ENCODE results near the gene COX4I1.
"Not testable (repeated sequence)": the region's sequence is repeated elsewhere in the genome, so short reads cannot be mapped to it uniquely, and the experiment has no call there.

Gene COX4I1

DNA sequence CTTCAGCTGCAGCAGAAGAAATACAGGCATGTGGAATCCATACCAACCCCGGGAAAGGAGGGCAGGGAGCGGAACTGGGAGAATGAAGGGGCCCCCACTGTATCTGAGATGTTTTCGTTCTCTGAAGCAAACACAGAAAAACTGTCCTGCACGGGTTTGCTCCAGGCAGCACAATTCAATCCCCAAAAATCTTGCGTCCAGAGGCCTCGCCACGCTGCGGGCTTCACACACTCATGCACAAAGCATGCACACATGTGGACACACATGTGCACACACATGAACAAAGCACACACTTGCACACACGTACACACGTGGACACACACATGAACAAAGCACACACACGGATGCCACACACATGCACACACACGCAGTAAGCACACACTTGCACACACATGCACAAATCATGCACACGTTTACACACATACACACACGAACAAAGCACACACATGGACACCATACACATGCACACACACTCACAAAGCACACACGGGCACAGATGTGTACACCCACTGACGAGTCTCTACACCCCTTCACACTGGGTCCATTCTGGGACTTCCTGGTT is 27.3 kb downstream of the COX4I1 start:
- DNase-seq: no peak

DNA sequence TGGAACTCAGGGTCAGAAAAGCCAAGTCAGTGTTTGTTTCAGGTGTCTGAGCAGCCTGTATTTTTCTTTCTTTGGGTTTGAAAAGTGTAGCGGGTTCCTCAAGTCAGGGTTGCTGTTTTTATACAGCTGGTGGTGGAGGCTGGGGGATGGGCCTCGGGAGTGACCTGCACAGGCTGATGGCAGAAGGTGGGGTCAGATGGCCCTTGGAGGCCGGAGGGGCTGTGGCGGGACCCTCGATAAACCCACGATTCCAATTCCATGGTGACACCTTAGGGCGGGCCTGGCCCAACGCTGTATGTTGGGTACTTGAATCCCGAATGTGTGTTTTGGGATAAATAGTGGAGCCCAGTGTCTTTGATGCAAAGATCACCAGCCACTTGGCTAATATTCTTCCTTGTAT is 28.7 kb downstream of the COX4I1 start:
- DNase-seq: no peak

- no peak for DNase-seq
Measured at GRCh38 chr16:85829171-85829719, 29.8 kb downstream of the COX4I1 start.

DNA sequence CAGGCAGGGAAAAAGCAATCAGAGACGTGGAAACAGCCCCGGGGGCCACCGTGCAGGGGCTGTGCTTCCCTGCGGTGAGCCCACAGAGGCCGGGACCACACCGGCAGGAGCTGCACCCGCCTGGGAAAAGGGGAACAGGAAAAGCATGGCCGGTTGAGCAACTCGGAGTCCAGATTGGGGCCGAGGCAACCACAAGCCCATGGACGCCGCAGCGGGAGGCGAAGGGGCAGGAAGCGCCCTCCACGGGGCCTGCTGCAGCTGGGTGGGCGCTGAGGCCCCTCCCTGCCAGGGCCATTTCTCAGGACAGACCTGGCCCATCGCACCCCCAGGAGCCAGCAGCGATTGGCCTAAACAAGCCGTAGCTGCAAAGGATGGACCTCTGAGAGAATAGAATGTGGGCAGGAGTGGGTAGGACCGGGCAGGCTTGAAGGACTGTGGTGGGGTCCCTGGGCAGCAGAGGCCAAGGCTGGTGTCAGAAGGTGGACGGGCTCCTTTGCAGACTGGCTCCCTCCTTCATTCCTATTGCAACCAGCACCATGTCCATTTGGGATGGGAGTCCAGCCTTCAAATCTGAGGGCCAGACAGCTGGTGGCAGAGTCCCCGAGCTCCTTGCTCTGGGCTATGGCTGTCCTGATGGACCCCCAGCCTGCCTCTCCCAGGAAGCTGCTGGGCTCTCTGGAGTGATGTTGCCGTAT is 30.4 kb downstream of the COX4I1 start:
- DNase-seq: no peak

DNA sequence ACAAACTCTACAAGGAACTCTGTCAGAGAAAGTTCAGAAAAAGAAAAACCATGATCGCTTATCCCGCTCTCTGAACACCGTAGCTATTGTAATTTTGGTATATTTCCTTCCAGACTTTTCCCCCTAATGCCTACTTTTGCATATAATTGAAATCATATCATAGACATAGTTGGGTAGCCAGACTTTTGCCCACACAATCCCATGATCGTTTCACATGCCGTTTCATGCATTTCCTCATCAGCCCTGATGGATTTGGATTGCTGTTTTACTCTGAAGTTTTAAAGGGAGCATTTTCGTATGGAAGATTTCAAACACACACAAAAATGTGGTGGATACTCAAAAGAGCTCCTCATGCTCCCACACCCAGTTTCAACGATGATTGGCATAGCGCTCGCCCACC is 31.3 kb downstream of the COX4I1 start:
- no peak for DNase-seq

GRCh38 chr16:85832570-85833218 is 33.2 kb downstream of the COX4I1 start:
- DNase-seq: no peak

DNA sequence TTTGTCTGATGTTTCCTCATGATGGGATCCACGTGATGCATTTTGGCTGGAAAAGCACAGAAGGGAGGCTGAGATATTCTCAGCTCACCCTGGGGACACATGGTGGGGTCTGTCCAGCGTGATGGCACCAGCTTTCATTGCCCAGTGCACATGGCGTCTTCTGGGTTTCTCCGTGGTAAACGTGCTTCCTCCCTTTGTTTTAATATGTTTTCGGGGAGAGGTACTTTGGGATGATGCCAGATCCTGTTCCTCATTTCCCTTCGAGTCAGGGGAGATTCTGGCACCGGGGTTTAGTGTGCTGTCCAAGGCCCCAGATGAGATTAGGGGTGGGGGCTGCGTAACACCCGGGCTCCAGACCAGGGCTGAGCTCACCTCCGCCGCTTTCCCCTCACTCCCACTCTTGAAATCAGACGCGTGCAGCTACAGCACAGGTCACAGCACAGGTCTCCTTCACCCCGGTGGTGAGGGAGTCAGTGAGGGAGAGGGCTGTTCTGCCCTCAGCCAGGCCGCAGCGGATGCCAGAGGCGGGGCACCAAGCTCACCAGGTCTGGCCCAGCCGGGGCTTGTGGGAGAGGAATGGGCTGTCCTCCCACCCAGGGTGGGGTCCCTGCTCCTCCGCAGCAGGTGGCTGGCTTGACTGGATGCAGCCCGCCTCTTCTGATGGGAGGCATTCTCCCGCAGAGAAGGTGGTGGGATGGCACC is 33.9 kb downstream of the COX4I1 start:
- DNase-seq: no peak

DNA sequence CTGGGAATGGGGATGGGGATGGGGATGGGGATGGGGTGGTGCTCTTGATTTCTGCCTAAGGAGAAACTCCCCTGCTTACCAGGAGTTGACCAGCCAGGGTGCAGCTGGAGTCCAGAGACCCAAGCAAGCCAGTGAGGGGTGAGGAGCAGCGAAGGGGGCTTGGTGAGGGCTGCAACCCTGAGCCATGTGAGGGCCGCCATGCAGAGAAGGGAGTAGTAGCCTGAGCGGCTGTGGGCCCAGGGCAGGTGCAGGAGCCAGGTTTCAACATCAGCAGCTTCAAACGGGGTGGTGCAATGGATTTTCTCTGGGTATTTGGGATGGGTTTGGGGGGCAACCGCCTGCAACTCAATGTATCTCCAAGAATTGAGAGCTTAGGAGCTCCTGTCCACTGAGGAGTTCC is 35.2 kb downstream of the COX4I1 start:
- DNase-seq: no peak

DNA sequence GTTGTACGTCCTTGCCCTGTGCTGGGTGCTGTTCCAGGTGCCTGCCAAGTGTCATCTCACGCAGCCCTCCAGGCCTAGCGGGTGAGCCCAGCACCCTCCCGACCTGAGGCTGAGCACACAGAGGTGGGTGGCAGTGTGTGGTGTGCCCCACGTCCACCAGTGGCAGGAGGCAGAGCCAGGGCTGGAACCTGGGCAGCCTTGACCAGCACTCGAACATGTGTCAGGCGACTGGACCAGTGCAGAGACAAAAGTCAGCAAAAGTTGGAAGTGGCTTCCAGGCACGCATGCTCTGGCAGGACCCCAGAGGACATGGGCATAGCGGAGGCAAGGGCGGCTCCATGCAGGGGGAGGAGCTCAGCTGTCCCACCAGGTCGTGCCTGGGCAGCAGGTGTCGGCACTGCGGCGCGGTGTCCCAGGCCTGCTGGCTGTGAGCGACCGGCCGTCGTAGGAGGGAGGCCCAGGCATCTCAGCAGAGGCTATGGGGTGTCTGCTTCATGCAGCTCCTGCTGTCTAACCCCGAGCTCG is 35.8 kb downstream of the COX4I1 start:
- DNase-seq: no peak

DNA sequence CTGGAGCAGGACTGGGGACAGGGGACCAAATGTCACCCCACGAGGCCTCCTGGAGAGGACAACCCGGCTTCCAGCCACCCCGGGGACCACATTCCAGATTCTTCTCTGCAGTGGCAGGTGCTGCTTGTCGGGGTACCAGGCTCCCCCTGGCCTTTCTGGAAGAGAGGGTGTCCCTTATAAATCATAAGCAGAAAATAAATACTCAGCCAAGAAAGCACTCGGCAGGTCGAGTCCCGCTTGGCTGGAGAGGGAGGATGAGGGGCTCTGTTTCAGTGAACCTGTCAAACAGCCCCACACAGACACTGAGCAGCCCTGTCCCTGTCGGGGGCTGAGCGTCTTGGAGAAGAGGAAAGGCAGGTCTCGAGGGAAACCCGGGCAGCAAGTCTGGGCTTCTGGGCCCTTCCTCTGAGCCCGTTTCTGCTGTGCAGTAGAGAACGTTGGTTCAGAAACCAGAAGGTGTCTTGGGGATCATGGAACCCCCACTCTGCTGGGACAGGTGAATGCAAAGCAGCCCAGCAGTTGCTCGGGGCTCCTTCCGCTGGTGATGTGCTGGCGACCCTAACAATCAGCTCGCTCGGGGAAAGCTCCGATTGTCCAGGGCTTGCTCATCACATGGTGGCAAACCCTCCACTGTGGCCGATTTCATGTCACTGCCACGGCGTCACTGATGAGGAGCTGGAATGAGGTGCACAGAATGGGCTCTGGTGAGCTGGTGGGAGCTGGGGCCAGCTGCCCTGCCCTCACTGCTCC is 36.6 kb downstream of the COX4I1 start:
- no peak for DNase-seq

- no peak for DNase-seq
Measured at GRCh38 chr16:85836706-85837582, 37.4 kb downstream of the COX4I1 start.

GRCh38 chr16:85837654-85838053 is 38.2 kb downstream of the COX4I1 start:
- not testable (repeated sequence) for DNase-seq

DNA sequence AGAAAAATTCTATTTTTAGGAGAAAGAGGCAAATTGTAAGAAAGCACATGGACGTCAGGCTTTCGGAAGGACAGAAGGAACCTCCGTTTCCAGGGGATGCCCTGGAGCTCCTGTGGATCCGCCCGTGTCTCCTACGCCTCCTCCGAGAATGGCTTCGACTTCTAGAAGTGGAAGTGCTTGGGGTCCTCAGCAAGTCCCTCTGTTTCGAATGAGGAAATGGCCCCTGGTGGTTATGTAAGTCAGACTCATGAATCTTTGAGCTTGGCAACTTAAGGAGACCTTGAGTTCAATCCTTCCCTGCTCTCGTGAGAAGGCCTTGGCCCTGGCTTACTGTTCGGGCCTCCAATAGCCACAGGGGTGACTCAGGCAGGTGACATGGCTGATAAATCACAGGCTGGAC is 38.9 kb downstream of the COX4I1 start:
- DNase-seq: no peak

DNA sequence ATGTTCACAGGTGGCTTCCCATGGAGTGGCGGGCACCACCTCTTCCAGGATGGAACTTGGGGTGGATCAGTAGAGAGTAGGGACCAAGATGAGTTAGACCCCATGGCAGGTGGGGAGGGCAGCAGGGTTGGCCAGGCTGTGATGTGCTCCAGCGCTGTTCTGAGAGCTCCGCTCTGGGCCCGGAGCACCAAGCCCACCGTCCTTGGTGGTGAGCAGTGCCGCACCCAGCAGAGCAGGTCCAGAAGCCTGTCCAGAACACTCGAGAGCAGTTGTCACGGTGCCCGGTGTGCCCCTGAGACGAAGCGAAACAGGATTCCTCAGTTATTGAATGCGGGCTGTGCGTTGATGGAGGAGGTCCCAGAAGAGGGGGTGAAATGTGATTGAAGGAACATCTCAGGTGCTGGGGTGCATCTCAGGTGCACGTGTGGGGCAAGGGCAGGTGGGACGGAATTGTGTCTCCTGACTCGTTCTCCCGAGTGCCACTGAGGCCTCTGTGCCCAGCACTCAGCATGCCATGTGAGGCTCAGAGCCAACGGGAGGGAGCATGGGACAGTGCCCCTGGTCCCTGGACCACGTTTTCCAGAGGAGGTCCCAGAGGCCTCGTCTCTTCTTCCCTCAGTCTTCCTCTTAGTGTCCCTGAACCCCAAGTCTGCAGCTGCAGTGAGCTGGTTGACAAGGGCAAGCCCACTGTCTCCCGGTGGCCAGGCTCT is 39.5 kb downstream of the COX4I1 start:
- no peak for DNase-seq

GRCh38 chr16:85839681-85840240 is 40.3 kb downstream of the COX4I1 start:
- DNase-seq: no peak

DNA sequence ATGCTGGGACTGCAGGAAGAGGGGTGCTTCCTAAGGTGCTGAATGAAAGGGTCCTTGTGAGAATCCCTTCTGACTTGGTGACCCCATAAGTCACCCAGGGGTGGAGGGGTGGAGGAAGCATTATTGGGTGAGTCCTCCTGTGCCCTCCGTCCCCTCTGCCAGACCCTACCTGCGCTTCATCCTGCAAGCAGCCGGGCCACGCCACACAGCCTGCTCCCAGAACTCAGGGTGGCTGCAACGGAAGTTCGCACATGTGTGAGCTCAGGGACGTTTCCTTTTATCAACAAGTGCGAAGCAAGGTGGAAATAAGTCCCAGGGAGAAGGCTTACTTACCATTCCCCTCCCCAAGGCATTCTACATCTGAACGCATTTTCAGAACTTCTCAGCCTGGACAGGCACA is 40.9 kb downstream of the COX4I1 start:
- DNase-seq: no peak

GRCh38 chr16:85840801-85841200 is 41.3 kb downstream of the COX4I1 start:
- DNase-seq: no peak

DNA sequence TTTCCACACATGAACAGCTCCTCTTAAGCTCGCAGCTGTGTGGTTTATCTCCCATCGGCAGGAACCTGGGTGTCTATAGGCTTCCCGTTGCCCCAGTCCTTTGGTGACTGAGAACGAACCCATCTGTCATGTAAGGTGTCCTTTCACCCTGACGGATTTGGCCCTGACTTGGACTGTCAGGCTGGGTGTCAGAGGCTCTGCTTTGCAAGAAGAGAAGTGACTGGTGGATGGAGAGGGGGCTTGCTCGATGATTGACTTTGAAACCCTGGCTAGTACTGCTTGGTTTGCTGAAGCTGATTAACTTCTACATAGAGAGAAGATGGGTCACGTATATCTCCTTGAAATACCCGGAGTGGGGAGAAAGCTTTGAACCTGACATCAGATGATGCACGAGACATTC is 42.9 kb downstream of the COX4I1 start:
- no peak for DNase-seq

DNA sequence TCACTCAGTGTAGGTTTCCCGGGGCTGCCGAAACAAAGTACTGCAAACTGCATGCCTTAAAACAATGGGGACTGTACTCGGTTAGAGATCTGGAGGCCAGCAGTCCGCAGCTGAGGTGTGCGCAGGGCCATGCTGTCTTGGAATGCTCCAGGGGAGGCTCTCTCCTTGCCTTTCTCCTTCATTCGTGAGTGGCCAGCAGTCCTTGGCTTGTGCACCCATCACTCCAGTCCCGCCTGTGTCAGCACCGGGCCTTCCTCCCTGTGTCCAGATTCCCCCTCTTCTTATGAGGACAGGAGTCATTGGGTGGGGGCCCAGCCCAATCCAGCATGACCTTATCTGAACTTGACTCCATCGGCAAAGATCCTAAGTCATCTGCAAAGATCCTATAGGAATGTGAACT is 43.4 kb downstream of the COX4I1 start:
- no peak for DNase-seq

DNA sequence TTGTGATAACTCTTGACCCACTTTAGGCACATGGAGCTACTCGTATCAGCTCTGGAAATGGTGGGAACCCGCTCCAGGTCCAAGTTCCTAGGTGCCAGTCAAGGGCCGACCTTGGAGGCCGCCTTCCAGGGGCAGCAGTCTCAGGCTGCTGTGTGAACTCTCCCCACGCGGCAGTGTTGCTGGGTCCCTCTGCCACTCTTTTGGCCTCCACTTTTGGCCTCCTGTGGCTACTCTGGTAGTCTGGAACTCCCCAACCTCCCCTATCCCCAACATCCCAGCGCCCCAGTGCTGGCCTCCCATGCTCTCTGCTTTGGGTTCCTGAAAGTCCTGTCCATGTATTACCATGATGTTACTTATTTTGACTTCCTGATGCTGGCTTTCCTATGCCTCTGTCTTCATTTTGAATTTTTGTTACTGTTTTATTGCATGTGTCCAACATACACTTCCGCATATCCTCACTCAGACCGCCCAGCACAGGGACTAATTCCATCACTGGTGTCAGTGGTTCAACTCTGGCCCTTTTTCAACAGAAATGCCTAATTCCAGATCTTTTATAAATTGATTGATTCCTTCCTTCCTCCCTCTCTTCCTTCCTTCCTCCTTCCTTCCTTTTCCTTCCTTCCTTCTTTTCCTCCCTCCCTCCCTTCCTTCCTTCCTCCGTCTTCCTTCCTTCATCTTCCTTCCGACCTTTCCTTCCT is 44.1 kb downstream of the COX4I1 start:
- no peak for DNase-seq

Measured in retina (tissue), 1 donor.